Glomerular endothelial cell (primary cell): ENCODE measurements around the gene ITGA11. TPM values are rescaled to one million over a fixed set of nuclear protein-coding genes. Genes with fewer than 3 reads are reported as not detected.

Experiments used
- DNase-seq: peaks from one replicate; pipeline ENCODE4 v3.0.0-alpha.2; 2011; ENCODE audit warnings: low read depth, low spot score; ENCODE audit errors: extremely low read depth
- total RNA-seq: library from RNA; depleted of rRNA; stranded (reverse); fragments of >200 nt; gene quantifications from 2 replicates; pipeline ENCODE4 v1.2.3, GENCODE V29; 2015

ITGA11 gene
- total RNA-seq, 1 donor from 2014 or later = 54.2 TPM

DNA sequence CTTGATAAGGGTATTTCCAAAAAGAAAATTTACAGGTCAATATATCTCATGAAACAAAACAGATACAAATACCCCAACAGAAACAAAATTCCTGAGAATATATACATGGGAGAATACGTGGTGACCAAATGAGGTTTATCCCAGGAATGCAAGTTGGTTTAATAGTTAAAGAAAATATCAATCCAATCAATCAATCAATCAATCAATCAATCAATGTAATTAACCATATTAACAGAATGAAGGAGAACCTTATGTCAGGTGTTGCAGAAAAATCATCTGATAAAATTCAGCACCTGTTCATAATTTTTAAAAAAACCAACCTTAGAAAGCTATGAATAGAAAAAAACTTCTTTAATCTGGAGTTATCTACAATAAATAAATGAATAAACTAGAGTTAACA lies 35.9 kb downstream of the ITGA11 start:
- no peak for DNase-seq

DNA sequence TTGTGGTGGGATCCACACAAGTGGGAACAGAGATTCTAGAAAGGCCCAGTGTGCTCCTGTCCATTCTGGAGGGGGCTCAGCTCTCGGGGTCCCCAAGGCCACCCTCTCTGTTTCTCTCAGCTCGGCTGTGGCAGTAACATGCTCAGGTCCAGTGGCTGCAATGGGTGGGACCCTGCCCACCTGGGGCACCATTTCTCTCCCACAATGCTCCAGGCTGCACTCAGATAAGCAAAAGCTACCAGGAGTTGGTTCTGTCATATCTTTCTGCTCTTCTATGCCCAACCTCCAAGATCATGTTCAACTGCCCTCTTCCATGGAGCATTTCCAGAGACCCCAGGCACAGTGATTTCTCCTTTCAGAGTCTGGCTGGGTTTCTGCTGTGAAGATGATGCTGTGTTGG lies 40.8 kb downstream of the ITGA11 start:
- no peak for DNase-seq

DNA sequence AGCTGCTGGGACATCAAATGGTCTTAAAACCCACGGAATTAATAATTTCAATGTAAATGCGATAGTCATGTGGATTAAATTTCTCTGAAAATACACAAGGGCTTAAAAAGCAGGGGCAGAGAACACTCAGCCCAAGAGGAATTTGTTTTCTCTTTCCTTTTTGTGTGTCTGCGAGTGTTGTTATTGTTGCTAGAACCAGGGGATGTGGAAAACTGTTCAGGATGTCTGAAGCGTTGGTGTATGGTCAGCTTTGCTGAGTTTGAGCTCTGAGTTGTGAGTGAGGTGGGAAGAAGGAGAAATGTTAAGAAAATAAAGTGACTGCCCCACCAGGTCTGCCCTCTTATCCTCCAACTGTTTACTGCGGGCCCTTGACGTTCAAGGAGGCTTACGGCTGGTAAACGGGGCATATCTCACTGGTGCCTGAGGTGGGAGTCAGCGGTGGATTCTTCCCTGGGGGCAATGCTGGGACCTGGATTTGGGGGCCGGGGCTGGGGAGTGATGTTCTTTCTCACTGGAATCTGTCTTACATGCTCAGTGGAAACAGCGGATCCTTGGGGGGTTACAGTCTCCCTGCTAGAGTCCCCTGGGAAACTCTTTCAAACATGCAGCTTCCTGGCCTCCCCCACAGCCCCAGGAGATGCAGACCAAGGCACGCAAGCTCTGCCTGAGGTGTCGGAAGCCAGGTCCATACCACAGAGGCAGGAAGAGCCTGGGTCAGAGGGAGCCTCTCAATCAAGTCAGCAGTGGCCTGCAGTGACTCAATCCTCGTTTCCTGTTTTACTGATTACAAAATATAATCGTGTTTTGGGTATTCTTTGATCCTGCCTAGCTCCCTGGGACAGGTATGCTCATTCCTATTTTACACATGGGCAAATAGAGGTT lies 41.8 kb downstream of the ITGA11 start:
- DNase-seq = peak; percentile 55

DNA sequence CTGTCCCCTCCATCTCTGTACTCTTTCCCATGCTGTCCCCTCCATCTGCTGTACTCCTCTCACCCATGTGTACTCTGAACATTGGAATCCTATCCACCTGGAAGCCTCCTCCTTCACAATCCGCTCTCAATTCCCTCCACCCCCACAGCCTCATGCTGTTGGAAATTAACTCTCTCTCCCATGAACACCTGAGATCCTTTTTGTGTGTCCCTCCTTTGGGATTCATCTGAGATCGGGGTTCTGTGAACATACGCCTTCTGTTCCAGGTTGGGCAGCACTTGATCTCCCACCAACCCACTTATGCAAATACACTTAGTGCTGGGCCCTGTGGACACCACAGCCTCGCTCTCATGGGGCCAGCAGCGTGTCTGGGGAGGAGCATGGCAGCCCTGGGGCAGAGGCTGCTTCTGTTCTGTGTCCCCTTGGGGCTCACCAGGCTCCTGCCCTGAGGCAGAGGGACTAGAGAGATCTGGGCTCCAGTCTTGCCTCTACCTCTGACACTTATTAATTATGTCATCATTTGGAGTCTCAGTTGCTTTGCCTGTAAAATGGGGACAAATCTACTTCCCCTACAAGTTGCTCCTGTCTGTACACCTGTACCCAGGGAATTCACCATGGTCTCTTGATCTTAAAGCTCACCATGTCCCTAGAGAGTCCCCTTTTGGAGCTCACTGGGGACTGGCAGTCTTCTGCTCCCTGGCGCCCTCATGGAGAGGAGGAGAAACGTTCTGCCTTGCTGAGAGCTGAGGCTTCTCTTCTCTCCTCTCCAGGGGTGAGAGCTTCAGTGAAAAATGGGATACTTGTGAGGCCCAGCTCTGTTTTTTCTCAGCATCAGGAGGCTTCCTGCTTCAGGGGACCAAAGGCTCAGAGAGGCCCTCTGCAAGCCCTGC lies 42.7 kb downstream of the ITGA11 start:
- no peak for DNase-seq

DNA sequence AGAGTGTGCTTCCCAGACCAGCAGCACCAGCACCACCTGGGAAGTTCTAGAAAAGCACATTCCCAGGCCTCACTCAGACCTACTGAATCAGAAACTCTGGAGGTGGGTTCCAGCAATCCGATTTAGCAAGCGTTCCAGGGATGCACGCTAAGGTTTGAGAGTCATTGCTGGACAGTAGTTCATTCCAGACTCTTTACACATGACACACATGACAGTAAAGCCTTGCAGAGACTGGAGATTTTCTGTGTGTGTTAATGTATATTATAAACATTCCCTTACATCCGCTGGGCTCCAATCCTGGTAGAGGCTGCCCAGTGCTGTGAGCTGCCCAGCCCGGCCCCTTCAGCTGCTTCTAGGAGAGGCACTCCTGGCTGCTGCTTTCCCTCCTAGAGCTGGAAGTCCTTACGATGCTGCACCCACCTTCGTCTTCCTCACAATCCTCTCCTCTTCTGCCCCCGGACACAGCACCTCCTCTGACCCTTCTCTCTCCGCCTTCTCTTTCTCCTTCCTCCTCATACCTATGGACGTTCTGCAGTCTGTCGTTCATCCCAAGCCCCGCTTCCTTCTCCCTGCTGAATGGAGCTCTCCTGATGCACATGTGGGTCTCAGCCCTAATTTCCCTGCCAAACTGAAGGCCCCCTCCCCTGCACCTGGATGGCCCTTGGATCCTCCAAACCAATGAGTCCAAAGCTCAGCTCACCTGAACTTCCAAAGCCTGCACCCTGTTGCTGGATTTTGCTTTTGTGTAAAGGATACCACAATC lies 44.4 kb downstream of the ITGA11 start:
- DNase-seq = no peak

DNA sequence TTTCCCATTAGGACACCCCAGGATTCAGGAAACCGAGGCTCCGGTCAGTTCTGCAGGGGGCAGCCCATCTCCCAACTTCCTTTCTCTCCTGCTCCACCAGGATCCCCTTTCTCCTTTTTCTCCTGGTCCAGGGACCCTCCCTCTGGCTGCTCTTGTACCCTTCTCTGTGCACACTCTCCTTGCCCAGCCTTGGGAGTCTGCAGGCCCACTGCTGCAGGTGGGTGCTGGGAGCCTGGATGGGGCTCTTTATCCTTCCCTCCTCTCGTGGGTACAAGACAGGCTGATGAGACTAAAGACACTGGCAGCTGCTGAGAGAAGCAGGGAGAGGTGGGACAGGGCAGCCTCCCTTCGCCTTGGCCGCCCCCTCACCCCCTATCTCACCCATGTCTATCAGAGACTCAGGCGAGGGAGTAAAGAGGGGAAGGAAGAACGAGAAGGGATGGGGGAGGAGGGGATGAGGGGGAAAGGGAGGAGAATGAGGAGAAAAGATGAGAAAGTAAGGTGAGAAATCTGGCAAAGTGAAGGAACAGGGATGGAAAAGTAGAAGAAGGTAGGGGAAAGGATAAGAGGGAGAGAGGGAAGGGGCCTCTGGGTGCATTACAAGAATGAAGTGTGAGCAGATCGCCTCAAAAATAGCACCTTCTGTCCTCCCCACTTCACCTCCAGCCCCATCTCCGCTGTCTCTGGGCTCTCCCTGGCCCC lies 45.2 kb downstream of the ITGA11 start:
- no peak for DNase-seq

DNA sequence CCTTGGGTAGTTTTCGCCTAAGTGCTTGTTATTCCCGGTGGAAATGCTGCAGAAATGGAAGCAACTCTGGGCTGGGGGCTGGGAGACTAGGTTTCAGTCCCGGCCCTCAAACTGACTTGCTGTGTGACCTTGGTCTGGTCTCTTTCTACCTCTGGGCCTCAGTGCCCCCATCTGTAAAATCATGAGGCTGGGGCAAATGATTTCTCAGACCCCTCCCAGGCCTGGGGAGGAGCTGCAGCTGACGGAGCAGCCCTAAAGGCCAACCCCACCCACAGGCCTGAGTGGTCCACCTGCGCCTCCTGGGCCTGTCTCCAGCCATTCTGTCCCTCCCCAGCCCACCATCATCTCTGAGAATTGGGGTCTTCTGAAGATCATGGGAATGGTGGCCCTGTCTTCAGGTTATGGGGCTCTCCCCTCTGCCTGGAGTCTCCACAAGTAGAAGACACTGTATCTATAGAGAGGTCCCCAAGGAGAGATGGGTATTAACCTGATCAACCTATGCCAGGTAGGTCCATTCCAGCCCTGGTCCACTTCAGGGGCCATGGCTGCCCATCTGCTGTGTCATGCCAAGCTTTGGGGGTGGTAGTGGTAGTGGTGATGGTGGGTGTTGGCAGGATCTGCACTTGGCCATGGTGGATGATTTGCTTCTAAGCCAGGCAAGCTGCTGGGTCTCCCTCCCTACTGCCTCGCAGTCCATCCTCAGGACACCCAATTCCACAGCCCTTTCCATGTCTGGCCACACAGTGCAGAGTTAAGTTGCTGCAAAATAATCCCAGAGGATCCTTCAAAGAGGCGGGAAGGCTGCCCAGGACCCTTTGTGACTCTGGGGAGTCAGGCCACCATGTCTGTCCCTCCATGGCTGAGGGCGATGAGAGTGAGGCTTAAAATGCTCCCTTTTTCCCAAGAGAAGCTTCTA lies 46.0 kb downstream of the ITGA11 start:
- no peak for DNase-seq

DNA sequence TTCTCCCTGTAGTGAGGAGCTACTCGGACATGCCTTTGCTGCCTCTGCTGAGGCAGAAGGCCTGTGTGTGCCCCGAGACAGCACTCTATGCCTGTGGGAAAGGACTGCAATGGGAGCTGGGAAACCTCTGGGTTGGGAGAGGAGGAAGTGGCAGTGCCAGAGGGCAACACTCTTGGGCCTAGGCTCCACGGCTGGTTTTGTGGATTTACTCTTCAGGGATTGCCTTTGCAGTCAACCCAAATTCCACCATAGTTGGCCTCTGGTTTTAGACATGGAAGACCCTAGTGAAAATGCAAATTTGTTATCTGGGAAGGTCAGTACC lies 46.8 kb downstream of the ITGA11 start:
- no peak for DNase-seq

DNA sequence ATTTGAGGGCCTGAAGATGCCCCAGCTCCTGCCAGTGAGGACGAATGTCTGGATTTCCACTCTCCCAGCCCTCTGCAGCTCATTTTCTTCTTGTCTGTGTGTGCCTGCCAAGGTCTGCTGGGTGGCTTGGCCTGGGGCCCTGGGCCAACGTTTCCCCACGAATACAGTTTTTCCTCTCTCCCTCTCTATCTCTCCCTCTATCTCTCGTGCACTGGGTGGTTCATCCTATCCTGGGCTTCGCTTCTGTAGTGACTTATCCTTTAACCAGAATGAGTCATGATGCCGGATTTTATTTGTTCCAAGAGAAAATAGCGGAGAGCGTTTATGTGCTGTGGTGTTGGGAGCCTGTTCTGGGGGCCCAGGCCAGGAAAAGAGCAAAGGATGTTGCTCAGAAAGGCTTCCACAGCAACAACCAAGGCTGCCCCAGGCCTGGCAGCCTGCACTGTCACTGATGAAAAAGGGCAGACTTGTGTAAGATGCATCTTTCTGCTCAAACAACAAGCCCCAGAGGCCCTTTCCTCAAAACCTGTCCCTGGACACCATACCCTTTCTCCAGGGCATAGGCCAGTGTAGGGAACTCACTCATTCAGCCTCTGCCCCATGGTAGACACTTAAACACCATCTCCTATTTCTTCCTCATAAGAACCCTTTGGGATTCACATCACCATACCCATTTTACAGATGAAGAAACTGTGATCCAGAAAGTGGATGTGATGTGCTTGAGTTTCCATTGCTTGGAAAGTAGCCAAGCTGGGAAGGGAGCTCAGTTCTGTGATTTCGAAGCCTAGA lies 47.3 kb downstream of the ITGA11 start:
- peak; percentile 60 for DNase-seq

DNA sequence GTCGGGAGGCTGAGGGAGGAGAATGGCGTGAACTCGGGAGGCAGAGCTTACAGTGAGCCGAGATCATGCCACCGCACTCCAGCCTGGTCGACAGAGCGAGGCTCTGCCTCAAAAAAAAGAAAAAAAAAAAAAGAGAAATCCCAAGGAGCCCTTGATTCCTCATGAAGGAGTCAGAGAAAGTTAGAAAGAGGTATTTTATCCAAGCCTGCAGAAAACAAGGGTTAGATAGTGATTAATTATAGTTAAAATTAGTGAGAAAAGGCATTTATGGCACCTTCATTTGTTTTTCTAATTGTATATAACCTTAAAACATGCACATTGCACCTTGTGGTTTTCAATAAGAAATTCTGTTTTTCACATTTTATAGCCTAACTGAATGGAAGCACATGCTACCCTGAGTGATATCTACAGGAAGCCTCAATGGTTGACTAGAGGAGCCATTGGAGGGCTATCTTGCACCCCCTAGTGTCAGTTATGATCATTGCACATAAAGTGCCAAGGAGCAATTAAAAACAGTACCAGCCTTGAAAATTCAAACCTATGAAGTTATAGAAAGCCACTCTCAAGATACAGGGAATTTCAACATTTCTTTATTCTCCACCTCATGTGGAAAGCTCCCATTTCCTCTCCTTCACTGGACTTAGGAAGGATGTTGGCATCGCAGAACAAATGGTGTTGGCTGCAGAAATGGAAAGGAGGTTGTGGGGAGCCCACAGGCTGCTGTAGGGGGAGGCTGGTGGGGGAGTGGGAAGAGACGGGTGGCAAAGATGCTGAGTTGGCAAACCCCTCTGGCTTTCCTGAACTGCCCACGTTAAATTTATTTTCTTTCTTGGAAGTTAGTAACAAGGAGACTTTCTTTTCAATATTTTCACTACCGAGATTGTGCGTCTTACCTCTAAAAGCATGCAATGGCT lies 48.5 kb downstream of the ITGA11 start:
- DNase-seq = no peak

DNA sequence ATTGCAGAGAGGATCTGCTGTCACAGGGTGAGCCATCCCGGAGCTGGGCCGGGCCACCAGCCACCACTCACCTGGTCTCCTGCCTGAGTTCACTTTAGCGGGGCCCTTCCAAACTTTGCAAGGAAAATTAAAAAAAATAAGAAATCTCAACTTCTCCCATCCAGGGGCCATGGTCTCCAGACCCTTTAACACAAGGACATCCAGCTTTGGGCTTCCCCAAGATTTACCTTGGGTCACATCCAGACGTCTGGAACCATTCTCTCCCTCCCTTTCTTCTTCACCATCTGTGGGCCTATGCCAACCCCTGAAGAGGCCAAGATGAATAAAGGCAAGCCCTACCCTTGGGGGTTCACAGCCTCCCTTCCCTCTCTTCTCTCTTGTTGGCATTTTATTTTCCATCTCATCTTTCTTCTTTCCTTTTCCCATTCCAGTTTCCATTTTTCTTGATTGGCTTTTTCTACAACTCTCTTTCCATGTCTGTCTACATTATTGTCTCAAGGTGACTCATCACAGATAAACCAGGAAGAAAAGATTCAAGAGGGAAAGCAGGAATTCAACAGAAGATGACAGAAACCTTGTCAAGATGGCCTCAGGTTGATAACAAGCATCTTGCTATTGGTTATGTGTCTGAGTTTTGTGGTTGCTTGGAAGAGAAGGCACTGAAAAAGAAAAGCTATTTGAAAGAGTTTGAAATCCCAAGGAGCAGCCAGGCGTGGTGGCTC lies 49.5 kb downstream of the ITGA11 start:
- DNase-seq = no peak

DNA sequence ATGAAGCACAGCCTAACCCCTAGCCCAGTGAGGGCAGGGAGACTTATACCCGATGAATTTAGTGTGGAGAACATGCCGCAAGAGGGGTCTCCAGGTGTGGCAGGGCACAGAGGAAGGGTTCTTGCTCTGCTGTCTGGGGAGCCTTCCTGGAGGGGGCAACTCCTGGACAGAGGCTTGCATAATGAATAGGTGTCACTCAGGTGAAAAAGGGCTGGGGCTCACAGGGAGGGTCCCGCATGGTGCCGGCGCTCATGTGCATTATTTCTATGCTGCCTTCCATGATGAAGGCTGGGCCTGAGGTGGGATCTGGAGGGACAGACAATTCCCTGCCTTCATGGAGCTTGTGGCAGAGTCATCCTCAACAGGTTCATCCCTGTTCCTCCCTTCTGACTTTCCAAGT lies 51.5 kb downstream of the ITGA11 start:
- no peak for DNase-seq

DNA sequence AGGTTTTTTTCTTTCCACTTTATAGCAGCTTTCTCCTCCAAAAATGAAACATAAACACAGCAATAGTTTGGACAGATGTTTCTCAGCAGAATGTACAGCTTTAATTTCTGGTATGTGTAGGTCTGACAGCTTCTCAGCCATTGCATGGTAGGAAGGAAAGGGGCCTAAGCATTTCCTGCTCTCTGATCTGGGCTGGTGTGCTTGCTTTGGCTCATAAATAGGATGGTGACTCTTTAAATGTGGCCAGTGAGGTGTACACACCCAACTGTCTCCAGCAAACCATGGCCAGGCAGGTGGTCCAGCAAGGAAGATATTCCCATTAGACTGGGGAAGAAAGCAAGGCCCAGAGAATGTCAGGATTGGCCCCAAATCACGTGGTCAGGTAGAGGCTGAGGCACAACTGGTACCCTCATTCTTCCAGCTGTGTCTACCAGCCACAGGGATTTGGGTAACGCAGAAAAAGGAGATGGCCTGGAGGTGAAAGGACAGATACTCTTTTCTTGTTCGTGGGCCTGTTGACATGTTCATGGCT lies 52.1 kb downstream of the ITGA11 start:
- no peak for DNase-seq

DNA sequence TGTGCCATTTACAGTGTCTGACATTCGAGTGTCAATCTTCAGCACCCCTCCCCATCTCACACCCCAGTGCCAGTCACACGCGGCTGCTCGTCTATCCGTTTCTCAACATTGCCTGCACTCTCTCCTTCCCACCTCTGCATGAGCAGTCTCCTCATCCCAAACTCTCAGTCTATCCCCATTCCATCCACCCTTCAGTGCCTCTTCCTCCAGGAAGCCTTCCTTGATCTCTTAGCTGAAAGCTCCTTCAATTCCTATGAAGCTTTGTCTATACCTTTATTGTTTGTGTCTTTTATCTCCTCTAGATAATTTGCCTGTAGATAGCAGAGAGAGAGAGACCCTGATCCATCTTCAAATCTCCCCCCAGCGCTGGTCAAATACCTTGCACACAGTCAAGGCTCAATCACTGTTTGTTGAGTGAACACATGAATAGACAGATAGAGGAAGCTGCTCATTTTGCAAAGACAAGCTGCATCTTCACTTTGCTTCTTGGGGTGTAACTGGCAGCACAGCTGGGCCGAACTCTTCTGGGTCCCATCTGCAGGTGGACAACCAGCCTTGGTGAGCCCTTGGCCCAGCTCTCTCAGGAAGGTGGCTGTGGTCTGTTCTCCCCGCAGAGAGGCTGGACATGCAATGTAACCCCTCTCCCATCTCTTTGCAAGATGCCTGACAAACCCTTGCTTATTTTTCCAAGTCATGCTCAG lies 52.8 kb downstream of the ITGA11 start:
- DNase-seq = no peak

DNA sequence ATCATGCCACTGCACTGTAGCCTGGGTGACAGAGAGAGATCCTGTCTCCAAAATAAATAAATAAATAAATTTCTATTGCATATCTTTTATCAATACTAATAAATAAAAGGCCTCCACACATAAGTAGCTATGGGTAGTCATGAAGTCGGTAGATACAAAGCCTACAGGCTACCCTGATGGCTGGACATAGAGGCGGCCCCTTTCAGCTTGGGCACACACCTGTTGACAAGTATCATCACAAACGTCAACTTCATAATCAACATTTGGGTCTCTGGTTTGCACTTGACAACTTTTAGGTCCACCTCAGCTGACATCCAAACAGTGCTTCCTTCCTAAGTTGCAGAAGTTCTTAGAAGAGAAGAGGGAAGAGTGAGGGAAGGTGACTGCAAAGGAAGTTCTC lies 53.4 kb downstream of the ITGA11 start:
- no peak for DNase-seq

DNA sequence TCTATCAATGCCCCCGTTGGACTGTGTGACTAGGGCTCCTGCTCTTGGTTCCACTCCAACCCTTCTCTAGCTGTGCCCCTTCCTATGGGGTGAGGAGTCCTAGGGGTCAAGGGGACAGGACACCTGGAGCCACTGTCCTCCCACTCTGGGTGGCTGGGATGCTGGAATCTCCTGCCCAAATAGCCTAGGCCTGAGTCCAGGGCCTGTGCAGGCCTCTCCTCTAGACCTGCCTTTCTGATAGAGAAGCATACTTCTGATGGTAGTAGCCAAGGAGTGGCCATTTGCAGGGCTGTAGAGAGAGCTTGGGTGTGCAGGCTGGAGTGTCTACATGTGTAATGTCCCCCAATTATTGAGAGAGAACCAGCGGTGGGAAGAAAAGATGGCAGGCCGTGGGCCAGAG lies 54.2 kb downstream of the ITGA11 start:
- DNase-seq = no peak
